ENCODE measurements around the gene GPR157. TPM values are rescaled to one million over a fixed set of nuclear protein-coding genes. Genes with fewer than 3 reads are reported as not detected.

The GPR157 gene
- total RNA-seq, 6 donors from 2014 or later = 12.0 to 26.5 (median 16.7) TPM

- ATAC-seq (ENCODE audit: low FRiP score in 2 of 2) (peak in 1 of 2 donors; percentile 16), DNase-seq (peak in 1 of 2 donors; percentile 77)
- Histone ChIP-seq H3K4me3 (no peak overlapping the region), H3K27me3 (no peaks in the 10 kb centered on the region), H3K36me3 (peaks cover 3 to 44% (median 29%) of the 10 kb centered on the region in 4 donors), H3K27ac (no peak overlapping the region), H3K4me1 (peaks cover 0 to 5% (median 0%) of the 10 kb centered on the region in 4 donors), H3K9me3 (no peaks in the 10 kb centered on the region)
- TF ChIP-seq CTCF (IDR thresholded peaks at IDR 0.05) (no peak), EP300 (IDR thresholded peaks at IDR 0.05) (no peak), POLR2AphosphoS5 (IDR thresholded peaks at IDR 0.05) (no peak), POLR2A (IDR thresholded peaks at IDR 0.05) (no peak)
- 94 to 95% methylated on average over 18 to 19 of the region's 22 CpGs for WGBS, 2 donors
Observed at GRCh38 chr1:9105336-9105867, 23.5 kb downstream of the GPR157 start.

- ATAC-seq (ENCODE audit: low FRiP score in 2 of 2) (peak in 1 of 2 donors; percentile 75), DNase-seq (no peak)
- H3K27me3 ChIP-seq = no peaks in the 10 kb centered on the region
- no peak overlapping the region for H3K27ac ChIP-seq
- H3K4me1 ChIP-seq = no peaks in the 10 kb centered on the region
- peaks cover 3 to 34% (median 18%) of the 10 kb centered on the region in 4 donors for H3K36me3 ChIP-seq
- H3K9me3 ChIP-seq = no peaks in the 10 kb centered on the region
- H3K4me3 ChIP-seq = no peak overlapping the region
- TF ChIP-seq EP300 (IDR thresholded peaks at IDR 0.05) (no peak), POLR2A (IDR thresholded peaks at IDR 0.05) (no peak), CTCF (IDR thresholded peaks at IDR 0.05) (peak in 3 of 6 experiments; percentile 15 to 49 (median 28)), POLR2AphosphoS5 (IDR thresholded peaks at IDR 0.05) (no peak)
- WGBS, 2 donors = 58 to 64% methylated on average over 4 of the region's 4 CpGs
Observed at GRCh38 chr1:9101510-9102146, 27.3 kb downstream of the GPR157 start.

GRCh38 chr1:9100471-9101043 is 28.3 kb downstream of the GPR157 start:
- Histone ChIP-seq H3K9me3 (no peaks in the 10 kb centered on the region), H3K36me3 (peaks cover 3 to 34% (median 18%) of the 10 kb centered on the region in 4 donors), H3K4me1 (no peaks in the 10 kb centered on the region), H3K4me3 (no peak overlapping the region), H3K27me3 (no peaks in the 10 kb centered on the region), H3K27ac (no peak overlapping the region)
- DNase-seq (no peak), ATAC-seq (ENCODE audit: low FRiP score in 2 of 2) (peak in 1 of 2 donors; percentile 45)
- no peak for TF ChIP-seq CTCF (IDR thresholded peaks at IDR 0.05)
- TF ChIP-seq POLR2A (IDR thresholded peaks at IDR 0.05) = no peak
- no peak for TF ChIP-seq EP300 (IDR thresholded peaks at IDR 0.05)
- 87 to 90% methylated on average over 8 of the region's 8 CpGs for whole genome bisulfite sequencing, 2 donors

- H3K27me3 ChIP-seq = no peaks in the 10 kb centered on the region
- H3K9me3 ChIP-seq = no peaks in the 10 kb centered on the region
- no peak for TF ChIP-seq POLR2A (IDR thresholded peaks at IDR 0.05)
- no peak for TF ChIP-seq POLR2AphosphoS5 (IDR thresholded peaks at IDR 0.05)
- no peak for TF ChIP-seq EP300 (IDR thresholded peaks at IDR 0.05)
- no peak for TF ChIP-seq CTCF (IDR thresholded peaks at IDR 0.05)
- WGBS, 2 donors = 90 to 96% methylated on average over 3 to 5 of the region's 7 CpGs
- ATAC-seq (ENCODE audit: low FRiP score in 2 of 2) (no peak), DNase-seq (no peak)
- no peak overlapping the region for H3K4me3 ChIP-seq
- no peaks in the 10 kb centered on the region for H3K4me1 ChIP-seq
- H3K36me3 ChIP-seq = peaks cover 3 to 30% (median 15%) of the 10 kb centered on the region in 4 donors
- no peak overlapping the region for H3K27ac ChIP-seq
Observed at GRCh38 chr1:9099555-9099954, 29.3 kb downstream of the GPR157 start.

All from upper lobe of left lung (tissue), 6 donors.